ENCODE results near the gene JARID2.

JARID2 gene

DNA sequence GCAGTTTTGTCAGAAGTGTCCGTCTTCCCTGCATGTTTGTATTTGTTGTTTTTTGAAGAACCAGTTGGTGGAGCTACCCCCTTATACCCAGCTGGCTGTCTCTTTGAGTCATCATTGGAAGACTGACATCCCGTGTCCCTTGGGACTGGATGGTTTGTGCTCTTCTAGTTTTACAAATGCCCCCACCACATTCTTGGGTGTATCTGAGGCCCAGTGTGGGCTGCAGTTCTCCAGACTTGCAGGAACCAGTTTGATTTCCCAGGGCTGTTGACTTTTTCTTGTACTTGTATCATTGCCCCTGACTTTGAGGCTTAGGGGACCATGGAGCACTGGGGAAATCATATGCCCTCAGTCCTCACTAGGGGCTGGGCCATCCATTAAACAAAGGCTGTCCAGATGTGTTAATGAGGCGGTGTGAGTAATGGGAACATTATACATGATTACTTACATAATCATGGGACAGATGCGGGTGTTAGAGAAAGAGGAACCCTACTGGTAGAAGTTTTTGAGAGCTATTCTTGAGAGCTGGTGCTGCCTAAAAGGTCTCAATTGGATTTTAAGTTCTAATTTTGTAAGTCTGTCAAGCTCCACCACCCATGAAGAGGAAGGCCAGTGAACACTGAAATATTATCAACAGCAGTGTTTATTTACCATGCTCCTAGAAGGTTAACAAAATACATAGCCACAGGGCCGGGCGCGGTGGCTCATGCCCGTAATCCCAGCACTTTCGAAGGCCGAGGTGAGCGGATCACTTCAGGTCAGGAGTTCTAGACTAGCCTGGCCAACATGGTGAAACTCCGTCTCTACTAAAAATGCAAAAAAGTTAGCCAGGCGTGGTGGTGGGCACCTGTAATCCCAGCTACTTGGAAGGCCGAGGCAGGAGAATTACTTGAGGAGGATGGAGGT is 8.5 kb downstream of the JARID2 start:
- H3K4me3 ChIP-seq (ENCODE audit: low read depth, low read length): no peak overlapping the region
- ChIA-PET CTCF (interaction anchor here (0.6 to 0.7 kb wide), 4 partner anchors 134 to 1014 kb away, joined by 3 to 4 read pairs (median 3); no protein-coding TSS in a partner anchor), POLR2A (no interaction called here)
- H3K36me3 ChIP-seq (ENCODE audit: control insufficient read depth in 2 of 2, insufficient read depth in 1 of 2, low read length in 2 of 2): no peaks in the 10 kb centered on the region; a peak in 1 of 3 replicates
- peak overlapping the region; percentile 8; the same call in 1 of the 2 replicates for H3K27ac ChIP-seq (ENCODE audit: extremely low read depth, low read depth, low read length)
- no peaks in the 10 kb centered on the region for H3K9me3 ChIP-seq (ENCODE audit: control insufficient read depth, insufficient read depth, low read depth, low read length)
- H3K4me1 ChIP-seq (ENCODE audit: control insufficient read depth, insufficient read depth, low read length): peaks cover 50% of the 10 kb centered on the region
- TF ChIP-seq ZBTB48 (tag by site-specific recombination; IDR thresholded peaks at IDR 0.05): peak; percentile 84
- TF ChIP-seq, protein P1, sequence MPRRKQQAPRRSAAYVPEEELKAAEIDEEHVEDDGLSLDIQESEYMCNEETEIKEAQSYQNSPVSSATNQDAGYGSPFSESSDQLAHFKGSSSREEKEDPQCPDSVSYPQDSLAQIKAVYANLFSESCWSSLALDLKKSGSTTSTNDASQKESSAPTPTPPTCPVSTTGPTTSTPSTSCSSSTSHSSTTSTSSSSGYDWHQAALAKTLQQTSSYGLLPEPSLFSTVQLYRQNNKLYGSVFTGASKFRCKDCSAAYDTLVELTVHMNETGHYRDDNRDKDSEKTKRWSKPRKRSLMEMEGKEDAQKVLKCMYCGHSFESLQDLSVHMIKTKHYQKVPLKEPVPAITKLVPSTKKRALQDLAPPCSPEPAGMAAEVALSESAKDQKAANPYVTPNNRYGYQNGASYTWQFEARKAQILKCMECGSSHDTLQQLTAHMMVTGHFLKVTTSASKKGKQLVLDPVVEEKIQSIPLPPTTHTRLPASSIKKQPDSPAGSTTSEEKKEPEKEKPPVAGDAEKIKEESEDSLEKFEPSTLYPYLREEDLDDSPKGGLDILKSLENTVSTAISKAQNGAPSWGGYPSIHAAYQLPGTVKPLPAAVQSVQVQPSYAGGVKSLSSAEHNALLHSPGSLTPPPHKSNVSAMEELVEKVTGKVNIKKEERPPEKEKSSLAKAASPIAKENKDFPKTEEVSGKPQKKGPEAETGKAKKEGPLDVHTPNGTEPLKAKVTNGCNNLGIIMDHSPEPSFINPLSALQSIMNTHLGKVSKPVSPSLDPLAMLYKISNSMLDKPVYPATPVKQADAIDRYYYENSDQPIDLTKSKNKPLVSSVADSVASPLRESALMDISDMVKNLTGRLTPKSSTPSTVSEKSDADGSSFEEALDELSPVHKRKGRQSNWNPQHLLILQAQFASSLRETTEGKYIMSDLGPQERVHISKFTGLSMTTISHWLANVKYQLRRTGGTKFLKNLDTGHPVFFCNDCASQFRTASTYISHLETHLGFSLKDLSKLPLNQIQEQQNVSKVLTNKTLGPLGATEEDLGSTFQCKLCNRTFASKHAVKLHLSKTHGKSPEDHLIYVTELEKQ (tag by site-specific recombination; IDR thresholded peaks at IDR 0.05; ENCODE audit: borderline replicate concordance): peak; percentile 92
- TF ChIP-seq ZNF404 (tag by site-specific recombination; IDR thresholded peaks at IDR 0.05): no peak
- TF ChIP-seq, protein P2, sequence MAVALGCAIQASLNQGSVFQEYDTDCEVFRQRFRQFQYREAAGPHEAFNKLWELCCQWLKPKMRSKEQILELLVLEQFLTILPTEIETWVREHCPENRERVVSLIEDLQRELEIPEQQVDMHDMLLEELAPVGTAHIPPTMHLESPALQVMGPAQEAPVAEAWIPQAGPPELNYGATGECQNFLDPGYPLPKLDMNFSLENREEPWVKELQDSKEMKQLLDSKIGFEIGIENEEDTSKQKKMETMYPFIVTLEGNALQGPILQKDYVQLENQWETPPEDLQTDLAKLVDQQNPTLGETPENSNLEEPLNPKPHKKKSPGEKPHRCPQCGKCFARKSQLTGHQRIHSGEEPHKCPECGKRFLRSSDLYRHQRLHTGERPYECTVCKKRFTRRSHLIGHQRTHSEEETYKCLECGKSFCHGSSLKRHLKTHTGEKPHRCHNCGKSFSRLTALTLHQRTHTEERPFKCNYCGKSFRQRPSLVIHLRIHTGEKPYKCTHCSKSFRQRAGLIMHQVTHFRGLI (tag by site-specific recombination; IDR thresholded peaks at IDR 0.05): no peak; the same call in 1 of the 2 replicates
- no peak for TF ChIP-seq ZNF658 (tag by site-specific recombination; IDR thresholded peaks at IDR 0.05)
- TF ChIP-seq, protein P3, sequence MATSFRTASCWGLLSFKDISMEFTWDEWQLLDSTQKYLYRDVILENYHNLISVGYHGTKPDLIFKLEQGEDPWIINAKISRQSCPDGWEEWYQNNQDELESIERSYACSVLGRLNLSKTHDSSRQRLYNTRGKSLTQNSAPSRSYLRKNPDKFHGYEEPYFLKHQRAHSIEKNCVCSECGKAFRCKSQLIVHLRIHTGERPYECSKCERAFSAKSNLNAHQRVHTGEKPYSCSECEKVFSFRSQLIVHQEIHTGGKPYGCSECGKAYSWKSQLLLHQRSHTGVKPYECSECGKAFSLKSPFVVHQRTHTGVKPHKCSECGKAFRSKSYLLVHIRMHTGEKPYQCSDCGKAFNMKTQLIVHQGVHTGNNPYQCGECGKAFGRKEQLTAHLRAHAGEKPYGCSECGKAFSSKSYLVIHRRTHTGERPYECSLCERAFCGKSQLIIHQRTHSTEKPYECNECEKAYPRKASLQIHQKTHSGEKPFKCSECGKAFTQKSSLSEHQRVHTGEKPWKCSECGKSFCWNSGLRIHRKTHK (tag by site-specific recombination; IDR thresholded peaks at IDR 0.05): no peak
- TF ChIP-seq, protein P4, sequence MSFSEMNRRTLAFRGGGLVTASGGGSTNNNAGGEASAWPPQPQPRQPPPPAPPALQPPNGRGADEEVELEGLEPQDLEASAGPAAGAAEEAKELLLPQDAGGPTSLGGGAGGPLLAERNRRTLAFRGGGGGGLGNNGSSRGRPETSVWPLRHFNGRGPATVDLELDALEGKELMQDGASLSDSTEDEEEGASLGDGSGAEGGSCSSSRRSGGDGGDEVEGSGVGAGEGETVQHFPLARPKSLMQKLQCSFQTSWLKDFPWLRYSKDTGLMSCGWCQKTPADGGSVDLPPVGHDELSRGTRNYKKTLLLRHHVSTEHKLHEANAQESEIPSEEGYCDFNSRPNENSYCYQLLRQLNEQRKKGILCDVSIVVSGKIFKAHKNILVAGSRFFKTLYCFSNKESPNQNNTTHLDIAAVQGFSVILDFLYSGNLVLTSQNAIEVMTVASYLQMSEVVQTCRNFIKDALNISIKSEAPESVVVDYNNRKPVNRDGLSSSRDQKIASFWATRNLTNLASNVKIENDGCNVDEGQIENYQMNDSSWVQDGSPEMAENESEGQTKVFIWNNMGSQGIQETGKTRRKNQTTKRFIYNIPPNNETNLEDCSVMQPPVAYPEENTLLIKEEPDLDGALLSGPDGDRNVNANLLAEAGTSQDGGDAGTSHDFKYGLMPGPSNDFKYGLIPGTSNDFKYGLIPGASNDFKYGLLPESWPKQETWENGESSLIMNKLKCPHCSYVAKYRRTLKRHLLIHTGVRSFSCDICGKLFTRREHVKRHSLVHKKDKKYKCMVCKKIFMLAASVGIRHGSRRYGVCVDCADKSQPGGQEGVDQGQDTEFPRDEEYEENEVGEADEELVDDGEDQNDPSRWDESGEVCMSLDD (tag by site-specific recombination; IDR thresholded peaks at IDR 0.05): no peak
- no peak for TF ChIP-seq ZNF521 (tag by site-specific recombination; IDR thresholded peaks at IDR 0.05)
- no peak for TF ChIP-seq ZNF558 (tag by site-specific recombination; IDR thresholded peaks at IDR 0.05)
- TF ChIP-seq ZNF701 (tag by site-specific recombination; IDR thresholded peaks at IDR 0.05): no peak
- TF ChIP-seq ZSCAN30 (tag by site-specific recombination; IDR thresholded peaks at IDR 0.05): 0 out of 2 replicates have a peak, but pooled peaks have one; percentile 36
- TF ChIP-seq IKZF3 (tag by site-specific recombination; IDR thresholded peaks at IDR 0.05): peak; percentile 79
- TF ChIP-seq, protein P5, sequence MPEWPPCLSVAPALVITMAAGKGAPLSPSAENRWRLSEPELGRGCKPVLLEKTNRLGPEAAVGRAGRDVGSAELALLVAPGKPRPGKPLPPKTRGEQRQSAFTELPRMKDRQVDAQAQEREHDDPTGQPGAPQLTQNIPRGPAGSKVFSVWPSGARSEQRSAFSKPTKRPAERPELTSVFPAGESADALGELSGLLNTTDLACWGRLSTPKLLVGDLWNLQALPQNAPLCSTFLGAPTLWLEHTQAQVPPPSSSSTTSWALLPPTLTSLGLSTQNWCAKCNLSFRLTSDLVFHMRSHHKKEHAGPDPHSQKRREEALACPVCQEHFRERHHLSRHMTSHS (tag by site-specific recombination; IDR thresholded peaks at IDR 0.05): no peak
- TF ChIP-seq, protein P6, sequence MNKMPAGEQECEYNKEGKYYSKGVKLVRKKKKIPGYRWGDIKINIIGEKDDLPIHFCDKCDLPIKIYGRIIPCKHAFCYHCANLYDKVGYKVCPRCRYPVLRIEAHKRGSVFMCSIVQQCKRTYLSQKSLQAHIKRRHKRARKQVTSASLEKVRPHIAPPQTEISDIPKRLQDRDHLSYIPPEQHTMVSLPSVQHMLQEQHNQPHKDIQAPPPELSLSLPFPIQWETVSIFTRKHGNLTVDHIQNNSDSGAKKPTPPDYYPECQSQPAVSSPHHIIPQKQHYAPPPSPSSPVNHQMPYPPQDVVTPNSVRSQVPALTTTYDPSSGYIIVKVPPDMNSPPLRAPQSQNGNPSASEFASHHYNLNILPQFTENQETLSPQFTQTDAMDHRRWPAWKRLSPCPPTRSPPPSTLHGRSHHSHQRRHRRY (tag by site-specific recombination; IDR thresholded peaks at IDR 0.05): no peak
- TF ChIP-seq, protein P7, sequence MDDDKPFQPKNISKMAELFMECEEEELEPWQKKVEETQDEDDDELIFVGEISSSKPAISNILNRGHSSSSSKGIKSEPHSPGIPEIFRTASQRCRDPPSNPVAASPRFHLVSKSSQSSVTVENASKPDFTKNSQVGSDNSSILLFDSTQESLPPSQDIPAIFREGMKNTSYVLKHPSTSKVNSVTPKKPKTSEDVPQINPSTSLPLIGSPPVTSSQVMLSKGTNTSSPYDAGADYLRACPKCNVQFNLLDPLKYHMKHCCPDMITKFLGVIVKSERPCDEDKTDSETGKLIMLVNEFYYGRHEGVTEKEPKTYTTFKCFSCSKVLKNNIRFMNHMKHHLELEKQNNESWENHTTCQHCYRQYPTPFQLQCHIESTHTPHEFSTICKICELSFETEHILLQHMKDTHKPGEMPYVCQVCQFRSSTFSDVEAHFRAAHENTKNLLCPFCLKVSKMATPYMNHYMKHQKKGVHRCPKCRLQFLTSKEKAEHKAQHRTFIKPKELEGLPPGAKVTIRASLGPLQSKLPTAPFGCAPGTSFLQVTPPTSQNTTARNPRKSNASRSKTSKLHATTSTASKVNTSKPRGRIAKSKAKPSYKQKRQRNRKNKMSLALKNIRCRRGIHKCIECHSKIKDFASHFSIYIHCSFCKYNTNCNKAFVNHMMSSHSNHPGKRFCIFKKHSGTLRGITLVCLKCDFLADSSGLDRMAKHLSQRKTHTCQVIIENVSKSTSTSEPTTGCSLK (tag by site-specific recombination; IDR thresholded peaks at IDR 0.05): no peak
- peak; percentile 11; the same call in 1 of the 2 replicates for TF ChIP-seq ZNF843 (tag by site-specific recombination; IDR thresholded peaks at IDR 0.05)
- TF ChIP-seq SP2 (tag by site-specific recombination; IDR thresholded peaks at IDR 0.05): no peak
- TF ChIP-seq, protein P8, sequence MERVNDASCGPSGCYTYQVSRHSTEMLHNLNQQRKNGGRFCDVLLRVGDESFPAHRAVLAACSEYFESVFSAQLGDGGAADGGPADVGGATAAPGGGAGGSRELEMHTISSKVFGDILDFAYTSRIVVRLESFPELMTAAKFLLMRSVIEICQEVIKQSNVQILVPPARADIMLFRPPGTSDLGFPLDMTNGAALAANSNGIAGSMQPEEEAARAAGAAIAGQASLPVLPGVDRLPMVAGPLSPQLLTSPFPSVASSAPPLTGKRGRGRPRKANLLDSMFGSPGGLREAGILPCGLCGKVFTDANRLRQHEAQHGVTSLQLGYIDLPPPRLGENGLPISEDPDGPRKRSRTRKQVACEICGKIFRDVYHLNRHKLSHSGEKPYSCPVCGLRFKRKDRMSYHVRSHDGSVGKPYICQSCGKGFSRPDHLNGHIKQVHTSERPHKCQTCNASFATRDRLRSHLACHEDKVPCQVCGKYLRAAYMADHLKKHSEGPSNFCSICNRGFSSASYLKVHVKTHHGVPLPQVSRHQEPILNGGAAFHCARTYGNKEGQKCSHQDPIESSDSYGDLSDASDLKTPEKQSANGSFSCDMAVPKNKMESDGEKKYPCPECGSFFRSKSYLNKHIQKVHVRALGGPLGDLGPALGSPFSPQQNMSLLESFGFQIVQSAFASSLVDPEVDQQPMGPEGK (tag by site-specific recombination; IDR thresholded peaks at IDR 0.05): peak; percentile 60
- TF ChIP-seq ZNF610 (tag by site-specific recombination; IDR thresholded peaks at IDR 0.05; ENCODE audit: borderline replicate concordance): no peak
